ENCODE results near the gene CCDC33.

DNA sequence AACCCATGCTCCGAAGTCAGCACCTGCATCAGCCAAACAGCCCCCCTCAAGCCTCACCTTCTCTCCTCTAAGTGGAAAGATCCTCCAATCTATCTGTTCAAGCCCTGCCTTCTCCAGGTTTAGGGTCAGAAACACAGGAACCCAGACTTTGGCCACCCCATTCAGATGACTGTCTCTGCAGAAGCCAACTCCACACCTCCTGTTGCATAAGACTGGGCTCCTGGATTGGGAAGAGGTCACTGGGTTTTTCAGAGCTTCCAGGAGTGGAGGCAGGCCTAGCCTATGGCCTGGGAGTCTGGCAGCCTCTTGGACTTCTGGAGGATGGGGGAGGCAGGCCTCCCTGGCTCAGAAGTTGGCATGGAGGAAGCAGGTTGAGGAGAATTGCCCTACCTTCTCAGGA lies 21.5 kb downstream of the CCDC33 start:
- TF ChIP-seq, protein P1, sequence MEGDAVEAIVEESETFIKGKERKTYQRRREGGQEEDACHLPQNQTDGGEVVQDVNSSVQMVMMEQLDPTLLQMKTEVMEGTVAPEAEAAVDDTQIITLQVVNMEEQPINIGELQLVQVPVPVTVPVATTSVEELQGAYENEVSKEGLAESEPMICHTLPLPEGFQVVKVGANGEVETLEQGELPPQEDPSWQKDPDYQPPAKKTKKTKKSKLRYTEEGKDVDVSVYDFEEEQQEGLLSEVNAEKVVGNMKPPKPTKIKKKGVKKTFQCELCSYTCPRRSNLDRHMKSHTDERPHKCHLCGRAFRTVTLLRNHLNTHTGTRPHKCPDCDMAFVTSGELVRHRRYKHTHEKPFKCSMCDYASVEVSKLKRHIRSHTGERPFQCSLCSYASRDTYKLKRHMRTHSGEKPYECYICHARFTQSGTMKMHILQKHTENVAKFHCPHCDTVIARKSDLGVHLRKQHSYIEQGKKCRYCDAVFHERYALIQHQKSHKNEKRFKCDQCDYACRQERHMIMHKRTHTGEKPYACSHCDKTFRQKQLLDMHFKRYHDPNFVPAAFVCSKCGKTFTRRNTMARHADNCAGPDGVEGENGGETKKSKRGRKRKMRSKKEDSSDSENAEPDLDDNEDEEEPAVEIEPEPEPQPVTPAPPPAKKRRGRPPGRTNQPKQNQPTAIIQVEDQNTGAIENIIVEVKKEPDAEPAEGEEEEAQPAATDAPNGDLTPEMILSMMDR (IDR thresholded peaks at IDR 0.05; ENCODE audit: borderline replicate concordance, extremely low read depth, low read length, poor library complexity, severe bottlenecking) = no peak
- TF ChIP-seq EZH2 (IDR thresholded peaks at IDR 0.05; ENCODE audit: borderline replicate concordance, low read depth, low read length, severe bottlenecking) = no peak

Data from DND-41 (cell line).